ENCODE measurements around the gene DPPA4.

- TF ChIP-seq CTCF (IDR thresholded peaks at IDR 0.05 in 8 of 11, conservative IDR thresholded peaks at IDR 0.05 in 3 of 11) (no peak), POLR2A (IDR thresholded peaks at IDR 0.05) (no peak), POLR2AphosphoS5 (IDR thresholded peaks at IDR 0.05) (no peak)
Measured at GRCh38 chr3:109384164-109384563, 46.8 kb upstream of the DPPA4 start.

Data from spleen (tissue), 7 donors.